Breast epithelium (tissue), 4 donors: Measurements from ENCODE around the gene ABL1. TPM values are rescaled to one million over a fixed set of nuclear protein-coding genes. Genes with fewer than 3 reads are reported as not detected.

Source experiments
- DNase-seq, 2 donors: peaks; one replicate each; pipeline ENCODE4 v3.0.0-alpha.2; 2019; ENCODE audit warnings: low spot score in 2 of 2
- H3K27ac ChIP-seq, 2 donors: fragments of 200-600 bp; sonication (generic) in 1 of 2; one replicate each; pipeline ENCODE4 v1.5.1; 2016 to 2019; ENCODE audit warnings: mild to moderate bottlenecking in 1 of 2
- H3K27me3 ChIP-seq, 2 donors: fragments of 200-600 bp; sonication (generic) in 1 of 2; one replicate each; pipeline versions ENCODE4 v1.5.1 to v1.6.0; 2017 to 2019; ENCODE audit warnings: control low read depth in 1 of 2, mild to moderate bottlenecking in 1 of 2
- H3K36me3 ChIP-seq: fragments of 200-600 bp; one replicate; pipeline ENCODE4 v1.5.1; 2019
- H3K4me1 ChIP-seq, 2 donors: fragments of 200-600 bp; sonication (generic); one replicate each; pipeline ENCODE4 v1.5.1; 2016 to 2019; ENCODE audit warnings: control low read depth in 1 of 2
- H3K4me3 ChIP-seq, 3 donors: fragments of 200-600 bp; sonication (generic); 1 replicate in 2 of 3; 2 replicates in 1 of 3; pipeline ENCODE4 v1.5.1; 2016 to 2019; ENCODE audit warnings: mild to moderate bottlenecking in 3 of 3, moderate library complexity in 2 of 3
- H3K9me3 ChIP-seq, 2 donors: fragments of 200-600 bp; sonication (generic) in 1 of 2; one replicate each; pipeline ENCODE4 v1.5.1; 2016 to 2019; ENCODE audit warnings: control low read depth in 1 of 2
- POLR2A ChIP-seq: fragments of 450-650 bp; IDR thresholded peaks from one replicate; pipeline ENCODE4 v1.6.1; 2016; ENCODE audit warnings: antibody characterized with exemption, mild to moderate bottlenecking, moderate library complexity
- POLR2AphosphoS5 ChIP-seq, 3 donors: sonication (generic); formaldehyde crosslinking; IDR thresholded peaks; one replicate each; pipeline ENCODE4 v1.6.1; 2017; ENCODE audit warnings: antibody characterized with exemption in 3 of 3
- intact Hi-C: fragments of 100-400 bp; cut with DNase I; formaldehyde crosslinking; loops from one replicate; pipeline ENCODE4 v1.15.1; 2023; ENCODE audit warnings: low total_unique reads
- total RNA-seq, 3 donors: library from RNA; depleted of rRNA; stranded (reverse); fragments of >200 nt; gene quantifications; one replicate each; pipeline ENCODE4 v1.1.0, GENCODE V29; 2016
- TF ChIP-seq, protein P1 (sequence below), 3 donors: fragments of 450-650 bp; IDR thresholded peaks; one replicate each; pipeline ENCODE4 v1.5.1; 2016 to 2017; ENCODE audit warnings: antibody characterized with exemption in 3 of 3, mild to moderate bottlenecking in 3 of 3, moderate library complexity in 3 of 3

Gene ABL1
- total RNA-seq, 3 donors from 2014 or later: 43.6 to 72.8 (median 67.4) TPM

- TF ChIP-seq, protein P1, sequence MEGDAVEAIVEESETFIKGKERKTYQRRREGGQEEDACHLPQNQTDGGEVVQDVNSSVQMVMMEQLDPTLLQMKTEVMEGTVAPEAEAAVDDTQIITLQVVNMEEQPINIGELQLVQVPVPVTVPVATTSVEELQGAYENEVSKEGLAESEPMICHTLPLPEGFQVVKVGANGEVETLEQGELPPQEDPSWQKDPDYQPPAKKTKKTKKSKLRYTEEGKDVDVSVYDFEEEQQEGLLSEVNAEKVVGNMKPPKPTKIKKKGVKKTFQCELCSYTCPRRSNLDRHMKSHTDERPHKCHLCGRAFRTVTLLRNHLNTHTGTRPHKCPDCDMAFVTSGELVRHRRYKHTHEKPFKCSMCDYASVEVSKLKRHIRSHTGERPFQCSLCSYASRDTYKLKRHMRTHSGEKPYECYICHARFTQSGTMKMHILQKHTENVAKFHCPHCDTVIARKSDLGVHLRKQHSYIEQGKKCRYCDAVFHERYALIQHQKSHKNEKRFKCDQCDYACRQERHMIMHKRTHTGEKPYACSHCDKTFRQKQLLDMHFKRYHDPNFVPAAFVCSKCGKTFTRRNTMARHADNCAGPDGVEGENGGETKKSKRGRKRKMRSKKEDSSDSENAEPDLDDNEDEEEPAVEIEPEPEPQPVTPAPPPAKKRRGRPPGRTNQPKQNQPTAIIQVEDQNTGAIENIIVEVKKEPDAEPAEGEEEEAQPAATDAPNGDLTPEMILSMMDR (IDR thresholded peaks at IDR 0.05): no peak
- TF ChIP-seq POLR2A (no peak), POLR2AphosphoS5 (IDR thresholded peaks at IDR 0.05) (no peak)
- H3K4me3 ChIP-seq: no peak overlapping the region
- intact Hi-C loops: no loop called here
- no peaks in the 10 kb centered on the region for H3K4me1 ChIP-seq
- H3K9me3 ChIP-seq: no peaks in the 10 kb centered on the region
- no peak for DNase-seq
- H3K36me3 ChIP-seq: peaks cover 8% of the 10 kb centered on the region
- no peaks in the 10 kb centered on the region for H3K27me3 ChIP-seq
- H3K27ac ChIP-seq: no peak overlapping the region
Observed at GRCh38 chr9:130878295-130878694, 43.2 kb downstream of the ABL1 start.

- no peak for DNase-seq
- TF ChIP-seq, protein P1 (IDR thresholded peaks at IDR 0.05): no peak
- TF ChIP-seq POLR2AphosphoS5 (IDR thresholded peaks at IDR 0.05): no peak
- TF ChIP-seq POLR2A: no peak
- intact Hi-C loops: no loop called here
- Histone ChIP-seq H3K9me3 (no peaks in the 10 kb centered on the region), H3K4me3 (no peak overlapping the region), H3K27me3 (no peaks in the 10 kb centered on the region), H3K36me3 (peaks cover 9% of the 10 kb centered on the region), H3K27ac (no peak overlapping the region), H3K4me1 (no peaks in the 10 kb centered on the region)
Observed at GRCh38 chr9:130879863-130880411, 44.9 kb downstream of the ABL1 start.

DNA sequence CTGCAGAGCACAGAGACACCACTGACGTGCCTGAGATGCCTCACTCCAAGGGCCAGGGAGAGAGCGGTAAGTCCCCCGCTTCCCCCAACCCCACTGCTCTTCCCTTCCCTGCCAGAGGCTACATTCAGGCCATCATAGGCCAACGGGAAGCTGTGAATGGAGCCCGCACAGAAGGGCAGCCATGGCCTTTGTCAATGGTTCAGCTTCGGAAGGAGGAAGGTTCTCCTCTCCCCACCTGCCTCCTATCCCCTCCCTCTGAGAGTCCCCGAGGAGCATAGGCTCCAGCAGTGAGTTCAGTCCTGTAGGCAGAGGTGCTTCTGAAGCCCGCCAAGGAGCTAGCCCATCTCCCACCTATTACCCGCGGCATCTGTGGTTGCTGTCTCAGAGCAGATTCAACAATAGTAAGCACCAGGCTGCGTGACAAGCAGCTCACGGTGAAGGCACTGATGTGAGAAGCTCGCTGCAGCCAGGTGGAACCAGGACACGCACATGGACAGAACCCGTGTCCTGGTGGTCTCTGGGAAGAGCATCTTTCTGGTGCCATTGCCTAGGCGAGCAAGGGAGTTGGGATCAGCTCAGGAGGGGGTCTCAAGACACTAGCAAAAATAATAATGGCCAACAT lies 45.7 kb downstream of the ABL1 start:
- TF ChIP-seq, protein P1 (IDR thresholded peaks at IDR 0.05): no peak
- TF ChIP-seq POLR2A: no peak
- DNase-seq: no peak
- Histone ChIP-seq H3K4me1 (no peaks in the 10 kb centered on the region), H3K9me3 (no peaks in the 10 kb centered on the region), H3K4me3 (no peak overlapping the region), H3K36me3 (peaks cover 9% of the 10 kb centered on the region), H3K27ac (no peak overlapping the region), H3K27me3 (no peaks in the 10 kb centered on the region)
- intact Hi-C loops: no loop called here

DNA sequence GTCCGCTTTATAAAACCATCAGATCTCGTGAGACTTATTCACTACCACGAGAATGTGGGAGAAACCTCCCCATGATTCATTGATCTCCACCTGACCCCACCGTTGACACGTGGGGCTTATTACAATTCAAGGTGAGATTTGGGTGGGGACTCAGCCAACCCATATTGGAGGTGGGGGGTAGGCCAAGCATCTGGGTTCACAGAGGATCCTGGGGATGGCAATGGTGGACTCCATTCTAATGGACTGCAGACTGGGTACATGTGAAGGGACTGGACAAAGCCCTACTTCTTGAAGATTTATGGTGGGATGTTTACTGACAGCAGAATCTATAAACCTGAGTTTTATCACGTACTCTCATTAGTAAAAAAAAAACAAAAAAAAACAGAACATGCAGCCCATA lies 46.5 kb downstream of the ABL1 start:
- Histone ChIP-seq H3K9me3 (no peaks in the 10 kb centered on the region), H3K27me3 (no peaks in the 10 kb centered on the region), H3K27ac (no peak overlapping the region), H3K4me3 (no peak overlapping the region), H3K36me3 (peaks cover 9% of the 10 kb centered on the region), H3K4me1 (no peaks in the 10 kb centered on the region)
- no peak for DNase-seq
- TF ChIP-seq, protein P1 (IDR thresholded peaks at IDR 0.05): no peak
- intact Hi-C loops: no loop called here

- Histone ChIP-seq H3K4me3 (no peak overlapping the region), H3K4me1 (no peaks in the 10 kb centered on the region), H3K27ac (no peak overlapping the region), H3K36me3 (peaks cover 15% of the 10 kb centered on the region), H3K27me3 (no peaks in the 10 kb centered on the region), H3K9me3 (no peaks in the 10 kb centered on the region)
- intact Hi-C loops: no loop called here
- no peak for DNase-seq
- TF ChIP-seq, protein P1 (IDR thresholded peaks at IDR 0.05): no peak
- TF ChIP-seq POLR2AphosphoS5 (IDR thresholded peaks at IDR 0.05): no peak
- TF ChIP-seq POLR2A: no peak
Observed at GRCh38 chr9:130882696-130883225, 47.7 kb downstream of the ABL1 start.
